ENCODE measurements around the gene SFSWAP.
"Not testable (repeated sequence)": the region's sequence is repeated elsewhere in the genome, so short reads cannot be mapped to it uniquely, and the experiment has no call there.

SFSWAP gene

GRCh38 chr12:131765961-131766360 lies 55.1 kb downstream of the SFSWAP start:
- DNase-seq = no peak

GRCh38 chr12:131766382-131767107 lies 55.7 kb downstream of the SFSWAP start:
- DNase-seq = no peak

- no peak for DNase-seq
Measured at GRCh38 chr12:131770120-131770519, 59.2 kb downstream of the SFSWAP start.

GRCh38 chr12:131771965-131772364 lies 61.1 kb downstream of the SFSWAP start:
- no peak for DNase-seq

- no peak for DNase-seq
Measured at GRCh38 chr12:131773582-131774221, 62.8 kb downstream of the SFSWAP start.

GRCh38 chr12:131774576-131775391 lies 63.9 kb downstream of the SFSWAP start:
- DNase-seq = no peak

GRCh38 chr12:131775392-131776236 lies 64.7 kb downstream of the SFSWAP start:
- DNase-seq = no peak

- DNase-seq = no peak
Measured at GRCh38 chr12:131776237-131776889, 65.5 kb downstream of the SFSWAP start.

- DNase-seq = not testable (repeated sequence)
Measured at GRCh38 chr12:131777269-131777668, 66.4 kb downstream of the SFSWAP start.

- DNase-seq = no peak
Measured at GRCh38 chr12:131779027-131779426, 68.1 kb downstream of the SFSWAP start.

- DNase-seq = no peak
Measured at GRCh38 chr12:131782061-131782460, 71.2 kb downstream of the SFSWAP start.

- peak; percentile 26 to 62 for DNase-seq
Measured at GRCh38 chr12:131783915-131784541, 73.1 kb downstream of the SFSWAP start.

- no peak for DNase-seq
Measured at GRCh38 chr12:131784909-131785762, 74.2 kb downstream of the SFSWAP start.

GRCh38 chr12:131785763-131786330 lies 75.0 kb downstream of the SFSWAP start:
- DNase-seq = no peak

- DNase-seq = no peak
Measured at GRCh38 chr12:131786331-131786730, 75.4 kb downstream of the SFSWAP start.

- no peak for DNase-seq
Measured at GRCh38 chr12:131787143-131787660, 76.3 kb downstream of the SFSWAP start.

- no peak for DNase-seq
Measured at GRCh38 chr12:131788070-131788469, 77.2 kb downstream of the SFSWAP start.

GRCh38 chr12:131789638-131790037 lies 78.7 kb downstream of the SFSWAP start:
- no peak for DNase-seq

GRCh38 chr12:131793243-131794022 lies 82.5 kb downstream of the SFSWAP start:
- no peak for DNase-seq

All from inflammatory macrophage (primary cell).